ENCODE results near the gene TCERG1. TPM values are rescaled to one million over a fixed set of nuclear protein-coding genes. Genes with fewer than 3 reads are reported as not detected.
A peak's percentile ranks its signal among the peaks of the same experiment; 100 is the strongest.

Gene TCERG1
- total RNA-seq, 1 experiment from 2014 or later = 83.5 TPM

DNA sequence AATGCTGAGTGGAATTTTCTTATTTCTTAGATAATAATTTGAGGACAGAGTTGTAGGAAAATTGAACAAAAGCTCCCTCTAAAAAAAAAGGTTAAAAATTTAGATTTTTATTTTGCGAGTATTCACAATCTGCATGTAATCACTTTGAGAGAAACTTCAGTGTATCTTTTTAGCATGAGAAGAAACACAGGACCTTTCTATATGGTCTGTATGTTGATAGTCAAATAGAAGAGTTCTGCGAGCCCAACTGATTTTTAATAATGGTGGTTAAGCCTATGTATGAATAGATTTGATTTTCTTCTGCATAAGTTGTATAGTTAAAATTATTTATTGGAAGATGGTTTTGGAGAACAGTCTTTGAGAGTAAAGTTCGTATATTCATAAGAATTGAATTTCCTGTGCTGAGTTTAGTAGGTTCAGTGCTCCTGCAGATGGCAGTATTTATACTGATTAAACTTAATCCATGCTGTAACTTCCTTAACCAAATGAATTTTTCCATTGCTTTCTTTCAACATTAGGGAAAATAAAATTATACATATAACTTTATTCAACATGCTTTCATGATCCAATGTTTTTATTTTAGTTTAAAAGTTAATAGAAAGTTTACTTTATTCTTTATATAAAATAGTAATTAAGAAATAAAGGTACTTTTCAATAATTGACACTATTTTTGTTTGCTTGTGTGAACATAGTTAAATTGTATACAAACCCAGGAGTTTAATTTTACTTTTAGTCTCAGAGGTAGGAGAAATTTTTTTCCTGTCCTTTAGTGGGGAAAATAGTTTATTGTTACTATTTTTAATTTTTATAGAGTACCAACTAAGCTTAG is 19.6 kb downstream of the TCERG1 start:
- H3K9ac ChIP-seq (ENCODE audit: low read length) = no peak overlapping the region
- no peaks in the 10 kb centered on the region for H3K9me3 ChIP-seq (ENCODE audit: control insufficient read depth in 1 of 2, insufficient read depth in 1 of 2, low read depth in 1 of 2, low read length in 2 of 2)
- POLR2A ChIA-PET = no interaction called here
- intact Hi-C loops (cut with micrococcal nuclease) = loop anchor here (10.0 kb wide), 1 partner anchor 498 kb away; no protein-coding TSS in a partner anchor
- no peaks in the 10 kb centered on the region for H3K4me1 ChIP-seq (ENCODE audit: control insufficient read depth in 1 of 2, insufficient read depth in 2 of 2, low read length in 2 of 2)
- H3K4me2 ChIP-seq (ENCODE audit: low read length) = no peak overlapping the region
- CTCF ChIA-PET = interaction anchor here (0.7 to 1.8 kb wide), 4 partner anchors 12 to 67 kb away, joined by 3 to 7 read pairs (median 4); no protein-coding TSS in a partner anchor
- no peak for DNase-seq (ENCODE audit: low read depth, low spot score)
- H3K79me2 ChIP-seq (ENCODE audit: insufficient read depth, low read length) = peaks cover 98% of the 10 kb centered on the region
- H3K4me3 ChIP-seq (replicated peaks in 1 of 2; ENCODE audit: low read depth in 1 of 2, low read length in 2 of 2) = no peak overlapping the region
- peaks cover 51 to 56% of the 10 kb centered on the region in 2 experiments for H3K36me3 ChIP-seq (ENCODE audit: control insufficient read depth in 1 of 2, insufficient read depth in 2 of 2, low read length in 2 of 2)
- BruUV-seq (replicated peaks) = no TSS peak
- TF ChIP-seq REST (IDR thresholded peaks at IDR 0.05; ENCODE audit: low read depth) (no peak), RAD21 (IDR thresholded peaks at IDR 0.05; ENCODE audit: low read depth) (0 out of 2 replicates have a peak, but pooled peaks have one; percentile 3), ZFX (IDR thresholded peaks at IDR 0.05) (no peak), EZH2 (IDR thresholded peaks at IDR 0.05) (no peak), POLR2A (IDR thresholded peaks at IDR 0.05; ENCODE audit: borderline replicate concordance, extremely low read depth, insufficient read depth, insufficient read length) (no peak), EZH2phosphoT487 (IDR thresholded peaks at IDR 0.05; ENCODE audit: borderline replicate concordance) (no peak), CEBPB (IDR thresholded peaks at IDR 0.05; ENCODE audit: low read depth) (no peak), YY1 (IDR thresholded peaks at IDR 0.05; ENCODE audit: extremely low read depth, insufficient replicate concordance, low read depth, low read length) (no peak), MAX (IDR thresholded peaks at IDR 0.05) (no peak)
- TF ChIP-seq, protein P1, sequence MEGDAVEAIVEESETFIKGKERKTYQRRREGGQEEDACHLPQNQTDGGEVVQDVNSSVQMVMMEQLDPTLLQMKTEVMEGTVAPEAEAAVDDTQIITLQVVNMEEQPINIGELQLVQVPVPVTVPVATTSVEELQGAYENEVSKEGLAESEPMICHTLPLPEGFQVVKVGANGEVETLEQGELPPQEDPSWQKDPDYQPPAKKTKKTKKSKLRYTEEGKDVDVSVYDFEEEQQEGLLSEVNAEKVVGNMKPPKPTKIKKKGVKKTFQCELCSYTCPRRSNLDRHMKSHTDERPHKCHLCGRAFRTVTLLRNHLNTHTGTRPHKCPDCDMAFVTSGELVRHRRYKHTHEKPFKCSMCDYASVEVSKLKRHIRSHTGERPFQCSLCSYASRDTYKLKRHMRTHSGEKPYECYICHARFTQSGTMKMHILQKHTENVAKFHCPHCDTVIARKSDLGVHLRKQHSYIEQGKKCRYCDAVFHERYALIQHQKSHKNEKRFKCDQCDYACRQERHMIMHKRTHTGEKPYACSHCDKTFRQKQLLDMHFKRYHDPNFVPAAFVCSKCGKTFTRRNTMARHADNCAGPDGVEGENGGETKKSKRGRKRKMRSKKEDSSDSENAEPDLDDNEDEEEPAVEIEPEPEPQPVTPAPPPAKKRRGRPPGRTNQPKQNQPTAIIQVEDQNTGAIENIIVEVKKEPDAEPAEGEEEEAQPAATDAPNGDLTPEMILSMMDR (IDR thresholded peaks at IDR 0.05 in 2 of 3, conservative IDR thresholded peaks at IDR 0.05 in 1 of 3; ENCODE audit: borderline replicate concordance in 1 of 3, insufficient read depth in 1 of 3, low read depth in 2 of 3, low read length in 2 of 3) = peak in 2 of 3 experiments; percentile 46 to 52; a peak in 4 of 6 replicates
- no peaks in the 10 kb centered on the region for H3K9me2 ChIP-seq (ENCODE audit: insufficient read depth)
- peak; percentile 55; the same call in 1 of the 2 replicates for ATAC-seq
- H4K20me1 ChIP-seq (ENCODE audit: insufficient read depth) = peaks cover 52% of the 10 kb centered on the region; the same call in 1 of the 2 replicates
- H2AFZ ChIP-seq (ENCODE audit: low read depth, low read length, poor library complexity, severe bottlenecking) = no peak overlapping the region
- RAD21 ChIA-PET (ENCODE audit: low non-redundant PET in 1 of 2, low total read pairs in 2 of 2, uncharacterized antibody in 2 of 2, unreplicated experiment in 2 of 2) = no interaction called here
- no peak overlapping the region for H3K27ac ChIP-seq (ENCODE audit: low read depth, low read length)
- no peaks in the 10 kb centered on the region for H3K27me3 ChIP-seq (ENCODE audit: insufficient read depth, low read length)

Measured in HCT116 (cell line).